ENCODE results near the gene CSDE1. TPM values are rescaled to one million over a fixed set of nuclear protein-coding genes. Genes with fewer than 3 reads are reported as not detected.

CSDE1 gene
- total RNA-seq, 1 experiment from 2014 or later, result 403 TPM

DNA sequence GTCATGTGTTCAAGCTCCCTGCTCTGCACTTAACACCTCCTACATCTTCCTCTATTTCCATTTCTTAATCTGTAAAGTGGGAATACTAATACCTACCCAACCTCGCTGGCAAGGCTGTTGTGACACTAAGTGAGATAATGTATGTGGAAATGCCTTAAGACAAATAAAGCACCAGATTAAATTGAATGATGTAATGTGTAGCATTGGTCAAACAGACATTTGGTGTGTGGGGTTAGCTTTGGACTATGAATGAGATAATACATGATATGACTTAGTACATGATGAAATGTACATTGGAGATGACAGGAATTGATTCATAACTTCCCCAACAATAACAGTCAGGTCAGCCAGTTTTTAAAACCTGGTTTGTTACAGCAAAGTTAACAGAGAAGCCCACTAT lies 67.6 kb downstream of the CSDE1 start:
- DNase-seq, result no peak
- no peaks in the 10 kb centered on the region for H3K36me3 ChIP-seq (ENCODE audit: control insufficient read depth, insufficient read depth, low read length)
- H3K4me3 ChIP-seq (ENCODE audit: low read depth, low read length), result no peak overlapping the region
- no peak for TF ChIP-seq CTCF (IDR thresholded peaks at IDR 0.05; ENCODE audit: insufficient read depth in 1 of 2, low read depth in 1 of 2, low read length in 1 of 2, severe bottlenecking in 1 of 2, unreplicated experiment in 1 of 2)
- no peaks in the 10 kb centered on the region for H3K27me3 ChIP-seq (replicated peaks; ENCODE audit: control insufficient read depth, insufficient read depth, low read length)
- Mint-ChIP-seq H3K4me1 (ENCODE audit: low read depth, unreplicated experiment) (no peaks in the 10 kb centered on the region), H3K27ac (ENCODE audit: unreplicated experiment) (no peak overlapping the region), H3K27me3 (ENCODE audit: insufficient read depth, unreplicated experiment) (peaks cover 13% of the 10 kb centered on the region), H3K4me3 (ENCODE audit: unreplicated experiment) (no peak overlapping the region), H3K9me3 (ENCODE audit: unreplicated experiment) (no peaks in the 10 kb centered on the region), H3K36me3 (ENCODE audit: insufficient read depth, unreplicated experiment) (no peaks in the 10 kb centered on the region)
- no peaks in the 10 kb centered on the region for H3K4me1 ChIP-seq
- no TSS peak for BruUV-seq (replicated peaks)
- no peaks in the 10 kb centered on the region for H3K9me3 ChIP-seq
- intact Hi-C loops (cut with micrococcal nuclease; ENCODE audit: unreplicated experiment), result no loop called here
- CTCF ChIA-PET, result no interaction called here
- POLR2A ChIA-PET, result no interaction called here

DNA sequence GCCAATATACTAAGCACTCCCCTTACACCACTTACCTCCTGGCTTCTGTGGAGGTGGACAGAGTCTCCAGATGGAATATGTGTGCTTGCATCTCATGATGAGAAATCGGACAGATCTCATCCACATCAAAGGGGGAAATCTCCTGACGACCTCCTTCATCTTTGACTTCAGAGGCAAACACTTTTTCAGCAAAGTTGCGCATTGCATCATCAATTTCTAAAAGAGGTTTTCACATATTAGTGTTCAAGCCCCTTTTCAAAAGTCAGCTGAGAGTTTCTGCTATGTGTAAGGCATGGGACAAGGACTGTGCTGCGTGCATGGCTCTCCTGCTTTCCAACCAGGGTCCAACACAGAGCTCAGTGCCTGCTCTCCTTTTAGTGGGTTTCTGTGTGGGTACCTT lies 69.3 kb downstream of the CSDE1 start:
- Histone ChIP-seq H3K4me1 (no peaks in the 10 kb centered on the region), H3K27me3 (replicated peaks; ENCODE audit: control insufficient read depth, insufficient read depth, low read length) (no peaks in the 10 kb centered on the region), H3K4me3 (ENCODE audit: low read depth, low read length) (no peak overlapping the region), H3K36me3 (ENCODE audit: control insufficient read depth, insufficient read depth, low read length) (no peaks in the 10 kb centered on the region), H3K9me3 (no peaks in the 10 kb centered on the region)
- intact Hi-C loops (cut with micrococcal nuclease; ENCODE audit: unreplicated experiment), result no loop called here
- H3K27ac Mint-ChIP-seq (ENCODE audit: unreplicated experiment), result no peak overlapping the region
- ChIA-PET POLR2A (no interaction called here), CTCF (no interaction called here)
- no peak for DNase-seq
- no peak overlapping the region for H3K4me3 Mint-ChIP-seq (ENCODE audit: unreplicated experiment)
- no peaks in the 10 kb centered on the region for H3K36me3 Mint-ChIP-seq (ENCODE audit: insufficient read depth, unreplicated experiment)
- no peak for TF ChIP-seq CTCF (IDR thresholded peaks at IDR 0.05; ENCODE audit: insufficient read depth in 1 of 2, low read depth in 1 of 2, low read length in 1 of 2, severe bottlenecking in 1 of 2, unreplicated experiment in 1 of 2)
- no peaks in the 10 kb centered on the region for H3K4me1 Mint-ChIP-seq (ENCODE audit: low read depth, unreplicated experiment)
- no peaks in the 10 kb centered on the region for H3K9me3 Mint-ChIP-seq (ENCODE audit: unreplicated experiment)
- no TSS peak for BruUV-seq (replicated peaks)
- H3K27me3 Mint-ChIP-seq (ENCODE audit: insufficient read depth, unreplicated experiment), result peaks cover 13% of the 10 kb centered on the region

GRCh38 chr1:114685851-114686250 lies 71.9 kb downstream of the CSDE1 start:
- H3K27me3 ChIP-seq (replicated peaks; ENCODE audit: control insufficient read depth, insufficient read depth, low read length), result no peaks in the 10 kb centered on the region
- Mint-ChIP-seq H3K27ac (ENCODE audit: unreplicated experiment) (no peak overlapping the region), H3K9me3 (ENCODE audit: unreplicated experiment) (no peaks in the 10 kb centered on the region), H3K36me3 (ENCODE audit: insufficient read depth, unreplicated experiment) (no peaks in the 10 kb centered on the region), H3K4me1 (ENCODE audit: low read depth, unreplicated experiment) (no peaks in the 10 kb centered on the region), H3K4me3 (ENCODE audit: unreplicated experiment) (no peak overlapping the region), H3K27me3 (ENCODE audit: insufficient read depth, unreplicated experiment) (peaks cover 16% of the 10 kb centered on the region)
- no peak for DNase-seq
- no TSS peak for BruUV-seq (replicated peaks)
- intact Hi-C loops (cut with micrococcal nuclease; ENCODE audit: unreplicated experiment), result no loop called here
- POLR2A ChIA-PET, result no interaction called here
- TF ChIP-seq CTCF (IDR thresholded peaks at IDR 0.05; ENCODE audit: insufficient read depth in 1 of 2, low read depth in 1 of 2, low read length in 1 of 2, severe bottlenecking in 1 of 2, unreplicated experiment in 1 of 2), result no peak
- CTCF ChIA-PET, result no interaction called here
- no peaks in the 10 kb centered on the region for H3K9me3 ChIP-seq
- no peaks in the 10 kb centered on the region for H3K36me3 ChIP-seq (ENCODE audit: control insufficient read depth, insufficient read depth, low read length)
- no peaks in the 10 kb centered on the region for H3K4me1 ChIP-seq
- H3K4me3 ChIP-seq (ENCODE audit: low read depth, low read length), result no peak overlapping the region

All from Caco-2 (cell line).